ENCODE data around the gene YTHDC2.
A peak's percentile ranks its signal among the peaks of the same experiment; 100 is the strongest.
"Not testable (repeated sequence)": the region's sequence is repeated elsewhere in the genome, so short reads cannot be mapped to it uniquely, and the experiment has no call there.

YTHDC2 gene

GRCh38 chr5:113601423-113601822 is 87.9 kb downstream of the YTHDC2 start:
- TF ChIP-seq CTCF (IDR thresholded peaks at IDR 0.05; ENCODE audit: low read depth, low read length) (no peak), MAX (IDR thresholded peaks at IDR 0.05; ENCODE audit: low read depth, low read length) (no peak), MYC (IDR thresholded peaks at IDR 0.05; ENCODE audit: low read depth, low read length) (no peak)

GRCh38 chr5:113603246-113603645 is 89.8 kb downstream of the YTHDC2 start:
- H3K4me3 ChIP-seq (ENCODE audit: low read depth, low read length); DNase-seq (ENCODE audit: low read depth): not testable (repeated sequence)

More at GRCh38 chr5:113601423-113601822, 87.9 kb downstream of the YTHDC2 start:
- DNase-seq (ENCODE audit: low read depth): no peak
- H3K4me3 ChIP-seq (ENCODE audit: low read depth, low read length): no peak overlapping the region

- DNase-seq (ENCODE audit: low read depth): peak; percentile 54
- no peak overlapping the region for H3K4me3 ChIP-seq (ENCODE audit: low read depth, low read length)
- no peak for TF ChIP-seq MYC (IDR thresholded peaks at IDR 0.05; ENCODE audit: low read depth, low read length)
- peak; percentile 41; the same call in 1 of the 2 replicates for TF ChIP-seq MAX (IDR thresholded peaks at IDR 0.05; ENCODE audit: low read depth, low read length)
- TF ChIP-seq CTCF (IDR thresholded peaks at IDR 0.05; ENCODE audit: low read depth, low read length): peak; percentile 47
- TF ChIP-seq POLR2A (IDR thresholded peaks at IDR 0.05; ENCODE audit: extremely low read depth, insufficient read length): no peak
Measured at GRCh38 chr5:113606298-113607134, 93.0 kb downstream of the YTHDC2 start.

- no peak overlapping the region for H3K4me3 ChIP-seq (ENCODE audit: low read depth, low read length)
- DNase-seq (ENCODE audit: low read depth): no peak
- TF ChIP-seq POLR2A (IDR thresholded peaks at IDR 0.05; ENCODE audit: extremely low read depth, insufficient read length) (no peak), CTCF (IDR thresholded peaks at IDR 0.05; ENCODE audit: low read depth, low read length) (no peak), MAX (IDR thresholded peaks at IDR 0.05; ENCODE audit: low read depth, low read length) (no peak), MYC (IDR thresholded peaks at IDR 0.05; ENCODE audit: low read depth, low read length) (no peak)
Measured at GRCh38 chr5:113607361-113607760, 93.9 kb downstream of the YTHDC2 start.

GRCh38 chr5:113608113-113608596 is 94.7 kb downstream of the YTHDC2 start:
- no peak for TF ChIP-seq MAX (IDR thresholded peaks at IDR 0.05; ENCODE audit: low read depth, low read length)
- TF ChIP-seq POLR2A (IDR thresholded peaks at IDR 0.05; ENCODE audit: extremely low read depth, insufficient read length): no peak
- no peak for TF ChIP-seq CTCF (IDR thresholded peaks at IDR 0.05; ENCODE audit: low read depth, low read length)
- TF ChIP-seq MYC (IDR thresholded peaks at IDR 0.05; ENCODE audit: low read depth, low read length): no peak
- DNase-seq (ENCODE audit: low read depth): peak; percentile 16

GRCh38 chr5:113612060-113612496 is 98.6 kb downstream of the YTHDC2 start:
- DNase-seq (ENCODE audit: low read depth): peak; percentile 46
- no peak overlapping the region for H3K4me3 ChIP-seq (ENCODE audit: low read depth, low read length)
- TF ChIP-seq CTCF (IDR thresholded peaks at IDR 0.05; ENCODE audit: low read depth, low read length) (no peak), POLR2A (IDR thresholded peaks at IDR 0.05; ENCODE audit: extremely low read depth, insufficient read length) (no peak), MYC (IDR thresholded peaks at IDR 0.05; ENCODE audit: low read depth, low read length) (no peak)

More at GRCh38 chr5:113608113-113608596, 94.7 kb downstream of the YTHDC2 start:
- no peak overlapping the region for H3K4me3 ChIP-seq (ENCODE audit: low read depth, low read length)

Data from NB4 (cell line).